H7 (cell line): ENCODE data around the gene FAF2. TPM values are rescaled to one million over a fixed set of nuclear protein-coding genes. Genes with fewer than 3 reads are reported as not detected.
"Not testable (repeated sequence)": the region's sequence is repeated elsewhere in the genome, so short reads cannot be mapped to it uniquely, and the experiment has no call there.

Source experiments
- DNase-seq: peaks from one replicate; pipeline ENCODE4 v3.0.0; 2012
- H3K27me3 ChIP-seq: 2 replicates; pipeline ENCODE4 v1.6.0; 2011; ENCODE audit warnings: mild to moderate bottlenecking, low read length; ENCODE audit not compliant: control insufficient read depth, insufficient read depth
- H3K36me3 ChIP-seq: replicated peaks from 2 replicates; pipeline ENCODE4 v1.5.1; 2011; ENCODE audit warnings: low read length; ENCODE audit not compliant: control insufficient read depth, insufficient read depth
- H3K4me3 ChIP-seq: 2 replicates; pipeline ENCODE4 v1.5.1; 2011; ENCODE audit warnings: low read depth, mild to moderate bottlenecking, control low read depth, low read length, moderate library complexity; ENCODE audit not compliant: insufficient read depth
- total RNA-seq: library from RNA; depleted of rRNA; stranded (reverse); fragments of >200 nt; shearing (Covaris generic); gene quantifications from 2 replicates; pipeline ENCODE4 v1.2.3, GENCODE V29; 2014; rRNA removed

FAF2 gene
- 36.2 and 37.6 TPM in 2 replicates for total RNA-seq

DNA sequence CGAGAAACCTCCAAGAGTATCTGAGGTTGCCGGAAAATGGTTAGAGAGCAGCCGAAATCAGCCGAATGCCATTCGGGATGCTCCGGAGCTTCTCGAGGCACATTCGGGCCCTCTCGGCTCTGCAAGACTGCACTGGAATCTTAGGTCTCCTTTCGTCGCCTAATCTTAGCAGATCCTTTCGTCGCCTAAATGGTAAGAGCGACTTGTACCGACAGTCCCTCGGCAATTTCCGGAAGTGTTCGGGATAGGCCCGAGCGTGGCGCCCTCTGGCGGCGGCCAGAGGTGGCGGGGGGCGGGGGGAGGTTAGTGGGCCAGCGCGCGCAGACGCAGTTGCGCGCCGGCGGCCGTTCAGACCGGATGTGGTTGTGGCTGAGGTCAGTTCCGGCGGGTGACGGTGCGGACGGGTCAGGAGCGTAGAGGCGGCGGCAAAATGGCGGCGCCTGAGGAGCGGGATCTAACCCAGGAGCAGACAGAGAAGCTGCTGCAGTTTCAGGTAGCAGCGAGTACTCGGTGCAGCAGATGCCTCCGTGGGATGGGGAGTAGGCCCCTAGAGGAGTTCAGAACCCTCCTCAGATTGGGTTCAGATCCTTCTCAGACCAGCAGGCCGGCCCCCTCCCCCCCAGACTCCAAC is at the start of gene FAF2:
Gene FAF2, plus strand, starts transcription at position 408 of the 631 bp plus-strand sequence. Its CDS starts 23 bp downstream, at position 431.
- H3K4me3 ChIP-seq = peak within 1 kb of the TSS; percentile 94
- peak; percentile 99 for DNase-seq
- H3K27me3 ChIP-seq = no peaks in the 10 kb centered on the region
- H3K36me3 ChIP-seq = peaks cover under 1% of the 10 kb centered on the region

- H3K36me3 ChIP-seq = no peaks in the 10 kb centered on the region
- DNase-seq = no peak
- no peak overlapping the region for H3K4me3 ChIP-seq
- no peaks in the 10 kb centered on the region for H3K27me3 ChIP-seq
These were observed 47.6 kb upstream of the FAF2 start for GRCh38 chr5:176400382-176401156.

DNA sequence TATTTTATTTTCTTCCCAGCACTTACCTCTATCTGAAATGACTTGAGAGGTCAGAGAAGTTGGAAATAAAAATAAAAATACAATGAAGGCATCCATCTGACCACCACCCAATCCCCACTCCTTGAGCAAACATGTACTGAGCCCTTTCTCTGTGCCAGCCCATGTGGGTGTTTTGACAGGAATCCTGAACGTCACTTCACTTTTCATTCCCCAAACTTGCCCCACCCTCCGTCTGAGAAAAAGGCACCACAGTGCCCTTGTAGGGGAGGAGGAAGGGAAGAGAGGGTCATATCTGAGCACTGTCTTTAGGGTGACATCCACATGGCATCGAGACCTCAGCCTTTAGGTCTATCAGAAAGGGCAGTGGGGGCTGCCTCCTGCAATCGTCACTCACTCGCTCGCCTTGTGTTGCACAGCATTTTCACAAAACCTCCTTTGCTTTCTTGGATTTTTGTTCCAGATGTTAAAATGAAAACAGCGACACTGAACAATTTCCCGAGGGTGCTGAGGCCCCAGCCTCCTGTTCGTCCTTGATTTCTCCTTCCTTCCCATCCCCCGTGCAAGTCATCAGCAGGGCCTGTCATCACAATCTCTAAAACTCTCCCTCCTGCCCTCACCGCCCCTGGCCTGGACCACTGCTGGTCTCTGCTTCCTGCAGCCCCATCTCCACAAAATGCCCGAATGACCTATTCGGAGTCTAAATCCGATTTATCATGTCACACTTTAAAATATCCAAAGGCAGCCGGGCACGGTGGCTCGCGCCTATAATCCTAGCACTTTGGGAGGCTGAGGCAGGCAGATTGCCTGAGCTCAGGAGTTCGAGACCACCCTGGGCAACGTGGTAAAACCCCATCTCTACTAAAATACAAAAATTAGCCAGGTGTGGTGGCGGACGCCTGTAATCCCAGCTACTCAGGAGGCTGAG is 46.6 kb upstream of the FAF2 start:
- Histone ChIP-seq H3K27me3 (no peaks in the 10 kb centered on the region), H3K4me3 (no peak overlapping the region)
- DNase-seq = no peak

DNA sequence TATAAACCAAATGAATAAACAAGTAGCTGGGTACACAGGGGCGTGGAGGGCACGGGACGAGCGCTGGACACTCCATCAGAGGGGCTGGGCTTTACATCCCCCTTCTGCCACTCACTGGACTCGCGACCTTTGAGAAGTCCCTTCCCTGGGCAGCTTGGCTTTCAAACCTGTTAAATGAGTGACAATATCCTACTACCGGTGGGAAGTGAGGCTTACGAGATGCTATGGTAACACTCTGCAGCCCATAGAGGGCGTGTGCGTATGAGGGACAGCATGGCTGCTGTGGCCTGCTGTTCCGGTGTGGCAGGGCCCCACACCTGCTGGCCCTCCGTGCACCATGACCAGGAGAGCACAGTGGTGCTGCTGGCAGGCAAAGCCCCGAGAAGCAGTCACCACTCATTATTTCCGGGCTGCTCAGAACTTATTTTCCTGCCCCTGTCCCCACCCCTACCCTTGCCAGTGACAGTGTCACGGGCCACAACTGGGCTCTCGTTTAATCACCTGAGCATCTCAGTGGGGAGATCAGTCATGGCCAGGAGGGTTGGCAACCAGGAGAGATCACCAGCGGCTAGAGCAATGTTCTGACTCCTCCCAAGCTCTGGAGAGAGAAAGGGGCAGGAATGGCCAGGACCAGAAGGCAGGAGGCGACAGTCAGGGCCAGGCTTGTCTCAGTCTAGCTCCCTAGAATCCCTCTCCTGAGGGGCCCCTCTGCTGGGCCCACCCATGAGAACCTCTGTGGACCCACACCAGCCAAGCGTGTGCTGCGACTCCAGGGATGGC is 42.3 kb upstream of the FAF2 start:
- peak; percentile 87 for DNase-seq
- H3K27me3 ChIP-seq = no peaks in the 10 kb centered on the region
- no peaks in the 10 kb centered on the region; the same call in 1 of the 2 replicates for H3K36me3 ChIP-seq
- H3K4me3 ChIP-seq = no peak overlapping the region

More for the DNA sequence above, 46.6 kb upstream of the FAF2 start:
- H3K36me3 ChIP-seq = no peaks in the 10 kb centered on the region

DNA sequence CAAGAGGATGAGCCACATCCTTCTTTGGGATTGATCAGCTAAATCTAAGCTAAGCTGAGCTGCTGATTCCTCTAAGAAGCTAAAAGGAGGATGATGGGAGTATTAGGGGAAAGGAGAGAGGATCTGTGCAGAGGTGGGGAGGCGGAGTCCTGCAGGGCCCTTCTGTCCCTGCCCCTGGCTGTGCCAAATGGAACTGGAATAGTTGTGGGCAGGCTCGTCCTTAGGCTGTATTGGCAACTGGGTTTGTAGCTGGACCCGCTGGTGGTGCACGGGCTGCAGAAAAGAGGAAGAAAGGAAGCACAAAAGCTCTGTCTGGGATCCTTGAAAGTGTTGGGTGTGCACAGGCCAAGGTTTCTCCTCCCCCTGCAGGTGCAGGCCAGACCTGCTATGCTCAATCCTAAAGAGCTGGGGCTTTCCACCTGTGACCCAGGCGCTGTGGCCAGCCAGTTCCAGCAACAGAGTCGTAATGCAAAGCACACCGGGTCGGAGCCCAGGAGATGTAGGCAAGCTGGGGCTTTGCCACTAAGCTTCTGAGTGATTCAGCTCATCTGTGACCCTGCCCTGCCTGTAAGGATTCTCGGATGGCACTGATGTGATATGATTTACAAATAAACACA is 41.6 kb upstream of the FAF2 start:
- H3K36me3 ChIP-seq = no peaks in the 10 kb centered on the region; the same call in 1 of the 2 replicates
- DNase-seq = peak; percentile 32
- no peak overlapping the region for H3K4me3 ChIP-seq
- H3K27me3 ChIP-seq = no peaks in the 10 kb centered on the region

DNA sequence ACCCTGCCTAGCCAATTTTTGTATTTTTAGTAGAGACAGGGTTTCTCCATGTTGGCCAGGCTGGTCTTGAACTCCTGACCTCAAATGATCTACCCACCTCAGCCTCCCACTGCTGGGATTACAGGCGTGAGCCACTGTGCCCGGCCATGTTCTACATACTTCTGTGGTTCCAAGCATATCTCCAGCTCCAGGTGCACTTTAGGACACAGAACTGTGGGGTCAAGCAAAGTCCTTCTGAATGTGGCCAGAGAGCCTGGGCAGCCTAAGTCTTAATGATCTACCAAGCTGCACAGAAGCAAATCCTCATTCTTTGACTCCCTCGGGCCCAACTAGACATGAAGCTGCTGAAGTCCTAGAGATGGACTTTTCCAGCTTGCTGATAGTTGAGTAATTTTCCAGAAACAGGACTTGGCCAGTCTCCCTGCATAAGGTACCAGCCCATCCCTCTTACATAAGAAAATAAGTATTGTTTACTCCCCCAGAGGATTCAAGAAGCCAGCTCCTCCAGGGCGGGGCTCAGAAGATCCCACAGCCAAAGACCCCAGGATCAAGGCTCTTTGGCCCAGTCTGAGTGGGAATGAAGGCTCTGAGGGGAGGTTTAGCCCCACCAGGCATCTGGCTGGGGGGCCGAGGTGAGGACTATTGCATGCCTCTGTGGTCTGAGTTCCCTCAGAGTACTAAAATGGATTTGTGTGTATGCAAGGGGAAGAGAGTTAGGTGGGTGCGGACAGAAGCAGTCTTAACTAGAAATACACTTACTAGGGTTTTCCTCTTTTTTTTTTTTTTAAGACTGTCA is 40.5 kb upstream of the FAF2 start:
- DNase-seq = peak; percentile 8

DNA sequence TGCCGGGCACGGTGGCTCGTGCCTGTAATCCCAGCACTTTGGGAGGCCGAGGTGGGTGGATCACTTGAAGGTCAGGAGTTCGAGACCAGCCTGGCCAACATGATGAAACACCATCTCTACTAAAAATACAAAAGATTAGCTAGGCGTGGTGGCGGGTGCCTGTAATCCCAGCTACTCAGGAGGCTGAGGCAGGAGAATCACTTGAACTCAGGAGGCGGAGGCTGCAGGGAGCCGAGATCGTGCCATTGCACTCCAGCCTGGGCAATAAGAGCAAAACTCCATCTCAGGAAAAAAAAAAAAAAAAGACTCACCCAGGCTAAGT is 40.0 kb upstream of the FAF2 start:
- not testable (repeated sequence) for H3K27me3 ChIP-seq, H3K36me3 ChIP-seq, DNase-seq, H3K4me3 ChIP-seq

More for the DNA sequence above, 40.5 kb upstream of the FAF2 start:
- no peak overlapping the region for H3K4me3 ChIP-seq
- no peaks in the 10 kb centered on the region for H3K27me3 ChIP-seq
- H3K36me3 ChIP-seq = no peaks in the 10 kb centered on the region; the same call in 1 of the 2 replicates

DNA sequence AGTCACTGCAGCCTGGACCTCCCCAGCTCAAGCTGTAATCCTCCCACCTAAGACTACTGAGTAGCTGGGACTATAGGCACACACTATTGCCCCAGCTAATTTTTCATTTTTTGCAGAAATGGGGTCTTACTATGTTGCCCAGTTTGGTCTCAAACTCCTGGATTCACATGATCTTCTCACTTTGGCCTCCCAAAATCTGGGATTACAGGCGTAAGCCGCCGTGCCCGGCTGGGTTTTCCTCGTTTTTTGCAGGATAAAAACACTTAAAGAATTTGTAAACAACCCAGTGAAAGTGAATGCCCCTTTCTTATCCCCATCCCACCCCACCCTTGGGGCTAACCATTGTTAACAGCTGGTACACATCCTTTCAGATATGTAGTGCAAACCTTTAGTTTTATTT is 39.6 kb upstream of the FAF2 start:
- Histone ChIP-seq H3K36me3 (no peaks in the 10 kb centered on the region; the same call in 1 of the 2 replicates), H3K4me3 (no peak overlapping the region), H3K27me3 (no peaks in the 10 kb centered on the region)
- DNase-seq = no peak

DNA sequence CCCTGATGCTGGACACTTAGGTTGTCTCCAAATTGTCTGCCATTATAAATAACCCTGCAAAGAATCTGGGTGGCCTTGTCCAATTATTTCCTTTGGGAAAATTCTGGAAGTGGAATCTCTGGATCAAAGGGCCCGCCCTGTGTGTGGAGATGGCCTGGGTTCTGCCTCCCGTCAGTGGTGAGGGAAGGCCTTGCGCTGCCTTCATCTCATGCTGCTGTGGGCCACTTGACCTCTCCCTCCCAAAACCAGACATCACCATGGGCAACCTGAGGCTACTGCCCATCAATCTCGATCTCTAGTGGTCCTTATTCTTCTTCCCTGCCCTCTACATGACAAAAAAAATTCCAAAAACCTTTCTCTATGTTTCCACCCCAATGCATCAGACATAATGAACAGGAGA is 38.4 kb upstream of the FAF2 start:
- no peaks in the 10 kb centered on the region for H3K27me3 ChIP-seq
- H3K36me3 ChIP-seq = no peaks in the 10 kb centered on the region; the same call in 1 of the 2 replicates
- H3K4me3 ChIP-seq = no peak overlapping the region
- DNase-seq = peak; percentile 8

GRCh38 chr5:176410486-176411180 is 37.6 kb upstream of the FAF2 start:
- Histone ChIP-seq H3K4me3 (no peak overlapping the region), H3K27me3 (no peaks in the 10 kb centered on the region), H3K36me3 (no peaks in the 10 kb centered on the region; the same call in 1 of the 2 replicates)
- peak; percentile 54 for DNase-seq

GRCh38 chr5:176412517-176413254 is 35.5 kb upstream of the FAF2 start:
- H3K4me3 ChIP-seq = no peak overlapping the region
- no peaks in the 10 kb centered on the region for H3K27me3 ChIP-seq
- peak; percentile 15 for DNase-seq
- no peaks in the 10 kb centered on the region; the same call in 1 of the 2 replicates for H3K36me3 ChIP-seq

GRCh38 chr5:176413255-176413565 is 35.0 kb upstream of the FAF2 start:
- no peak overlapping the region for H3K4me3 ChIP-seq
- H3K36me3 ChIP-seq = no peaks in the 10 kb centered on the region
- H3K27me3 ChIP-seq = no peaks in the 10 kb centered on the region
- peak; percentile 18 for DNase-seq
